GM23248 (cell line): ENCODE results near the gene UHRF2.

ENCODE experiments used
- EZH2 ChIP-seq: fragments of 200-600 bp; sonication (generic); IDR thresholded peaks from 2 replicates; pipeline ENCODE4 v1.6.1; 2018; ENCODE audit warnings: antibody characterized with exemption, mild to moderate bottlenecking; ENCODE audit not compliant: insufficient read depth, poor library complexity, severe bottlenecking
- EZH2phosphoT487 ChIP-seq: fragments of 200-600 bp; sonication (generic); IDR thresholded peaks from 2 replicates; pipeline ENCODE4 v1.6.1; 2018; ENCODE audit warnings: antibody characterized with exemption, moderate library complexity, mild to moderate bottlenecking, low read depth; ENCODE audit not compliant: insufficient read depth

DNA sequence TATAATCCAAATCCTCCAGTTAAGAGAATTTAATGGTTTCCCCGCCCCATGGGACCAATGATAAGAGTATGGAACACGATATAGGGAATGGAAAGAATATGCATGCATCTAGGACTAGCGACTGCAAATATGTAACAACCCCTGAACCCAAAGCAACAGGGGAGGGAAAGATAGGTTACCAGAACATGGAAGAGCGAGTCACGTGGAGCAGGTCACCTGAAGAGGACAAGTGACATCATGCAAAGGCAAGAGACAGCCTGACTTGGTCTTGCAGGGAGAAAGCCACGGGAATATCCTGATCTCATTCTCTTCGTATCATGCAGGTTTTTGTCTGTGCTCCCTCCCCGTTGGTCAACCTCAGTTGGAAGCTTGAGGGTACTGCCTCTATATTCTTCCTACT is 4.7 kb upstream of the UHRF2 start:
- no peak for TF ChIP-seq EZH2phosphoT487
- TF ChIP-seq EZH2, result no peak
